SK-N-SH treated with all-trans-retinoic acid at 6 μM for 48 hours (cell line): ENCODE results near the gene ALPK3.

Experiments used
- ATAC-seq: fragments of 200-7000 bp; cut with Tn5 transposase; 3 replicates; pipeline ENCODE4 v1.9.1; 2020; ENCODE audit warnings: mild to moderate bottlenecking, moderate library complexity
- ARNTL ChIP-seq: fragments of 450-650 bp; formaldehyde crosslinking; IDR thresholded peaks from 2 replicates; pipeline ENCODE4 v1.5.0; 2020; ENCODE audit warnings: low read depth, mild to moderate bottlenecking, moderate library complexity, borderline replicate concordance
- BACH2 ChIP-seq: fragments of 250-450 bp; sonication (Bioruptor Pico); IDR thresholded peaks from 2 replicates; pipeline ENCODE4 v1.9.0; 2021; ENCODE audit warnings: mild to moderate bottlenecking, borderline replicate concordance
- CREB5 ChIP-seq: fragments of 250-450 bp; sonication (Bioruptor Pico); IDR thresholded peaks from 2 replicates; pipeline ENCODE4 v1.5.1; 2020; ENCODE audit warnings: low read depth, mild to moderate bottlenecking, moderate library complexity
- CSDC2 ChIP-seq: fragments of 250-450 bp; sonication (Bioruptor Pico); IDR thresholded peaks from 2 replicates; pipeline ENCODE4 v1.5.0; 2020; ENCODE audit warnings: mild to moderate bottlenecking, moderate library complexity
- CSRNP3 ChIP-seq: fragments of 250-450 bp; sonication (Bioruptor Pico); IDR thresholded peaks from 2 replicates; pipeline ENCODE4 v1.5.1; 2021; ENCODE audit warnings: mild to moderate bottlenecking, moderate library complexity
- ESRRG ChIP-seq: fragments of 250-450 bp; sonication (Bioruptor Pico); IDR thresholded peaks from 2 replicates; pipeline ENCODE4 v1.6.1; 2021; ENCODE audit warnings: mild to moderate bottlenecking
- GLIS3 ChIP-seq: fragments of 250-450 bp; sonication (Bioruptor Pico); IDR thresholded peaks from 2 replicates; pipeline ENCODE4 v1.5.0; 2020; ENCODE audit warnings: mild to moderate bottlenecking, moderate library complexity
- ISL1 ChIP-seq: fragments of 250-450 bp; sonication (Bioruptor Pico); IDR thresholded peaks from 2 replicates; pipeline ENCODE4 v2.1.2; 2022; ENCODE audit warnings: mild to moderate bottlenecking, moderate library complexity
- POU6F1 ChIP-seq: fragments of 250-450 bp; sonication (Bioruptor Pico); IDR thresholded peaks from 2 replicates; pipeline ENCODE4 v1.8.0; 2021; ENCODE audit warnings: low read depth, mild to moderate bottlenecking, moderate library complexity, borderline replicate concordance
- PPARA ChIP-seq: fragments of 250-450 bp; sonication (Bioruptor Pico); IDR thresholded peaks from 2 replicates; pipeline ENCODE4 v1.5.0; 2020; ENCODE audit warnings: mild to moderate bottlenecking, borderline replicate concordance
- RARB ChIP-seq: fragments of 250-450 bp; sonication (Bioruptor Pico); IDR thresholded peaks from 2 replicates; pipeline ENCODE4 v1.8.0; 2021; ENCODE audit warnings: mild to moderate bottlenecking, moderate library complexity
- SNAI2 ChIP-seq: fragments of 250-450 bp; sonication (Bioruptor Pico); IDR thresholded peaks from 2 replicates; pipeline ENCODE4 v1.5.0; 2020; ENCODE audit warnings: mild to moderate bottlenecking, moderate library complexity
- TCF4 ChIP-seq: fragments of 250-450 bp; sonication (Bioruptor Pico); IDR thresholded peaks from 2 replicates; pipeline ENCODE4 v1.8.0; 2021; ENCODE audit warnings: mild to moderate bottlenecking, moderate library complexity, borderline replicate concordance
- TOX ChIP-seq: fragments of 250-450 bp; sonication (Bioruptor Pico); IDR thresholded peaks from 2 replicates; pipeline ENCODE4 v1.8.0; 2021; ENCODE audit warnings: mild to moderate bottlenecking, moderate library complexity, borderline replicate concordance
- TSHZ2 ChIP-seq: fragments of 250-450 bp; sonication (Bioruptor Pico); IDR thresholded peaks from 2 replicates; pipeline ENCODE4 v1.5.0; 2020; ENCODE audit warnings: mild to moderate bottlenecking, moderate library complexity
- ZC3H10 ChIP-seq: fragments of 250-450 bp; sonication (Bioruptor Pico); IDR thresholded peaks from 2 replicates; pipeline ENCODE4 v1.5.1; 2021; ENCODE audit warnings: mild to moderate bottlenecking, moderate library complexity
- ZFP3 ChIP-seq: fragments of 250-450 bp; sonication (Bioruptor Pico); IDR thresholded peaks from 2 replicates; pipeline ENCODE4 v1.5.0; 2020; ENCODE audit warnings: mild to moderate bottlenecking, moderate library complexity
- ZFP30 ChIP-seq: fragments of 450-650 bp; formaldehyde crosslinking; IDR thresholded peaks from 2 replicates; pipeline ENCODE4 v1.5.0; 2022; ENCODE audit warnings: mild to moderate bottlenecking, moderate library complexity
- ZNF565 ChIP-seq: fragments of 450-650 bp; formaldehyde crosslinking; conservative IDR thresholded peaks from 2 replicates; pipeline ENCODE4 v1.5.0; 2020; ENCODE audit warnings: low read depth, mild to moderate bottlenecking, moderate library complexity
- ZNF70 ChIP-seq: fragments of 450-650 bp; formaldehyde crosslinking; IDR thresholded peaks from 2 replicates; pipeline ENCODE4 v1.5.0; 2020; ENCODE audit warnings: mild to moderate bottlenecking, moderate library complexity
- ZNF8 ChIP-seq: fragments of 450-650 bp; formaldehyde crosslinking; IDR thresholded peaks from 2 replicates; pipeline ENCODE4 v1.5.0; 2020; ENCODE audit warnings: mild to moderate bottlenecking, moderate library complexity

ALPK3 gene

GRCh38 chr15:84880822-84881519 lies 63.8 kb downstream of the ALPK3 start:
- TF ChIP-seq ZNF565 (CRISPR knock-in tag) (no peak), RARB (CRISPR knock-in tag) (no peak), BACH2 (CRISPR knock-in tag) (no peak), ARNTL (CRISPR knock-in tag) (no peak), ZFP3 (no peak), GLIS3 (CRISPR knock-in tag) (no peak), ISL1 (CRISPR knock-in tag) (no peak), SNAI2 (CRISPR knock-in tag) (no peak)
- ATAC-seq = no peak

- TF ChIP-seq ZFP3 = no peak
- TF ChIP-seq SNAI2 (CRISPR knock-in tag) = no peak
- no peak for TF ChIP-seq PPARA (CRISPR knock-in tag)
- no peak for TF ChIP-seq TOX (CRISPR knock-in tag)
- TF ChIP-seq ISL1 (CRISPR knock-in tag) = no peak
- TF ChIP-seq GLIS3 (CRISPR knock-in tag) = no peak
- no peak for TF ChIP-seq ZNF8
- TF ChIP-seq CSDC2 (CRISPR knock-in tag) = no peak
- no peak for TF ChIP-seq ARNTL (CRISPR knock-in tag)
- no peak for TF ChIP-seq POU6F1 (CRISPR knock-in tag)
- no peak for TF ChIP-seq ZNF70
- TF ChIP-seq TCF4 = no peak
- no peak for TF ChIP-seq RARB (CRISPR knock-in tag)
- no peak for TF ChIP-seq BACH2 (CRISPR knock-in tag)
- no peak for TF ChIP-seq ZC3H10
- TF ChIP-seq ESRRG (CRISPR knock-in tag) = no peak
- TF ChIP-seq, all 23 proteins: peak for 0
- ATAC-seq = no peak
These were observed 64.3 kb downstream of the ALPK3 start for GRCh38 chr15:84881520-84881830.

- TF ChIP-seq ESRRG (CRISPR knock-in tag) (no peak), TSHZ2 (CRISPR knock-in tag) (no peak), TCF4 (no peak)
These were observed 66.3 kb downstream of the ALPK3 start for GRCh38 chr15:84883466-84883865.

GRCh38 chr15:84883916-84884781 lies 67.0 kb downstream of the ALPK3 start, which contains the start of gene SLC28A1:
Gene SLC28A1, plus strand, starts transcription at chr15:84884662. Its CDS starts 3,099 bp downstream, at chr15:84887761.
- no peak for ATAC-seq
- TF ChIP-seq CSRNP3 (CRISPR knock-in tag) = no peak

More at GRCh38 chr15:84883466-84883865, 66.3 kb downstream of the ALPK3 start:
- ATAC-seq = no peak

- no peak for ATAC-seq
- TF ChIP-seq ISL1 (CRISPR knock-in tag) (no peak), TCF4 (no peak), CREB5 (CRISPR knock-in tag) (no peak), TSHZ2 (CRISPR knock-in tag) (no peak), ESRRG (CRISPR knock-in tag) (no peak), ZNF70 (no peak), CSRNP3 (CRISPR knock-in tag) (no peak), GLIS3 (CRISPR knock-in tag) (no peak), BACH2 (CRISPR knock-in tag) (no peak), ZFP30 (CRISPR knock-in tag) (no peak)
- TF ChIP-seq, all 23 proteins: peak for 0
These were observed 68.6 kb downstream of the ALPK3 start for GRCh38 chr15:84885801-84886200.
